HepG2 (cell line): ENCODE measurements around the gene CES5A. TPM values are rescaled to one million over a fixed set of nuclear protein-coding genes. Genes with fewer than 3 reads are reported as not detected.
A peak's percentile ranks its signal among the peaks of the same experiment; 100 is the strongest.

Source experiments
- BORCS8-MEF2B ChIP-seq: sonication (generic); formaldehyde crosslinking; IDR thresholded peaks from 2 replicates; pipeline ENCODE4 v1.8.0; 2022; ENCODE audit warnings: mild to moderate bottlenecking, missing genetic modification reagents
- FOXO1 ChIP-seq: sonication (generic); formaldehyde crosslinking; IDR thresholded peaks from 2 replicates; pipeline ENCODE4 v1.4.0; 2020; ENCODE audit warnings: missing genetic modification reagents
- GLI4 ChIP-seq: sonication (generic); formaldehyde crosslinking; IDR thresholded peaks from 2 replicates; pipeline ENCODE4 v1.5.1; 2020; ENCODE audit warnings: missing genetic modification reagents, mild to moderate bottlenecking, moderate library complexity, borderline replicate concordance
- HOXA7 ChIP-seq: sonication (generic); formaldehyde crosslinking; IDR thresholded peaks from 2 replicates; pipeline ENCODE4 v1.8.1; 2022; ENCODE audit warnings: mild to moderate bottlenecking, missing genetic modification reagents, moderate library complexity
- HOXD1 ChIP-seq: sonication (generic); formaldehyde crosslinking; IDR thresholded peaks from 2 replicates; pipeline ENCODE4 v1.5.0; 2020; ENCODE audit warnings: missing genetic modification reagents
- MZF1 ChIP-seq: sonication (generic); formaldehyde crosslinking; IDR thresholded peaks from 2 replicates; pipeline ENCODE4 v1.8.1; 2023; ENCODE audit warnings: mild to moderate bottlenecking, missing genetic modification reagents, borderline replicate concordance
- PLRG1 ChIP-seq: fragments of 450-650 bp; conservative IDR thresholded peaks from 2 replicates; pipeline ENCODE4 v1.6.1; 2016
- SRSF4 ChIP-seq: fragments of 200-400 bp; formaldehyde crosslinking; IDR thresholded peaks from one replicate; pipeline ENCODE4 v1.6.1; 2018; ENCODE audit warnings: mild to moderate bottlenecking, low read depth, low read length, moderate library complexity; ENCODE audit not compliant: poor library complexity, severe bottlenecking
- ZFP36L2 ChIP-seq: sonication (generic); formaldehyde crosslinking; IDR thresholded peaks from 2 replicates; pipeline ENCODE4 v1.4.0; 2020; ENCODE audit warnings: missing genetic modification reagents
- ZKSCAN1 ChIP-seq: fragments of 150-350 bp; IDR thresholded peaks from 2 replicates; pipeline ENCODE4 v1.6.1; 2014; ENCODE audit warnings: low read length
- ZMYM3 ChIP-seq: sonication (generic); formaldehyde crosslinking; IDR thresholded peaks from 2 replicates; pipeline ENCODE4 v1.5.1; 2020; ENCODE audit warnings: mild to moderate bottlenecking, missing genetic modification reagents
- ZMYM4 ChIP-seq: sonication (generic); formaldehyde crosslinking; IDR thresholded peaks from 2 replicates; pipeline ENCODE4 v1.8.1; 2023; ENCODE audit warnings: mild to moderate bottlenecking, missing genetic modification reagents
- ZNF337 ChIP-seq: sonication (generic); formaldehyde crosslinking; IDR thresholded peaks from 2 replicates; pipeline ENCODE4 v1.5.1; 2020; ENCODE audit warnings: missing genetic modification reagents, low read depth, mild to moderate bottlenecking, borderline replicate concordance
- ZNF354B ChIP-seq: sonication (generic); formaldehyde crosslinking; IDR thresholded peaks from 2 replicates; pipeline ENCODE4 v1.8.0; 2022; ENCODE audit warnings: mild to moderate bottlenecking, missing genetic modification reagents
- ZNF432 ChIP-seq: sonication (generic); formaldehyde crosslinking; IDR thresholded peaks from 2 replicates; pipeline ENCODE4 v1.5.0; 2020; ENCODE audit warnings: missing genetic modification reagents, mild to moderate bottlenecking, borderline replicate concordance
- ZNF589 ChIP-seq: sonication (generic); formaldehyde crosslinking; conservative IDR thresholded peaks from 2 replicates; pipeline ENCODE4 v1.8.0; 2022; ENCODE audit warnings: mild to moderate bottlenecking, moderate library complexity, missing genetic modification reagents
- polyA plus RNA-seq, 8 experiments: library from polyadenylated mRNA; depleted of rRNA in 3 of 8; stranded (reverse) in 7 of 8; unstranded in 1 of 8; fragments of >200 nt; fragmentation: Illumina TruSeq in 4 of 8; extraction: Trizol in 4 of 8; gene quantifications; 2 replicates each; pipeline versions ENCODE4 v1.2.1 to v1.2.3, GENCODE V29; 2011 to 2016; ENCODE audit warnings: low read depth in 4 of 8, missing spikeins in 1 of 8, mixed read lengths in 1 of 8; ENCODE audit not compliant: insufficient read depth in 1 of 8
- total RNA-seq, 5 experiments: library from RNA; depleted of rRNA; stranded (reverse); fragments of >200 nt; fragmentation: Illumina TruSeq; extraction: Trizol; gene quantifications; 2 replicates each; pipeline ENCODE4 v1.2.3, GENCODE V29; 2016; ENCODE audit warnings: low read depth in 1 of 5
- TF ChIP-seq, protein P1 (sequence below): sonication (generic); formaldehyde crosslinking; IDR thresholded peaks from 2 replicates; pipeline ENCODE4 v1.5.0; 2020; ENCODE audit warnings: missing genetic modification reagents, mild to moderate bottlenecking, borderline replicate concordance
- TF ChIP-seq, protein P2 (sequence below): sonication (generic); formaldehyde crosslinking; IDR thresholded peaks from 2 replicates; pipeline ENCODE4 v1.4.0; 2020; ENCODE audit warnings: missing genetic modification reagents, borderline replicate concordance
- TF ChIP-seq, protein P3 (sequence below): sonication (generic); formaldehyde crosslinking; IDR thresholded peaks from 2 replicates; pipeline ENCODE4 v1.4.0; 2020; ENCODE audit warnings: missing genetic modification reagents, borderline replicate concordance
- TF ChIP-seq, protein P4 (sequence below): sonication (generic); formaldehyde crosslinking; conservative IDR thresholded peaks from 2 replicates; pipeline ENCODE4 v1.4.0; 2020; ENCODE audit warnings: missing genetic modification reagents

The CES5A gene
- total and polyA plus RNA-seq, 2 of the 13 experiments (the other 11 are each of a cell fraction or from before 2014, with no cell fraction given) = not detected

DNA sequence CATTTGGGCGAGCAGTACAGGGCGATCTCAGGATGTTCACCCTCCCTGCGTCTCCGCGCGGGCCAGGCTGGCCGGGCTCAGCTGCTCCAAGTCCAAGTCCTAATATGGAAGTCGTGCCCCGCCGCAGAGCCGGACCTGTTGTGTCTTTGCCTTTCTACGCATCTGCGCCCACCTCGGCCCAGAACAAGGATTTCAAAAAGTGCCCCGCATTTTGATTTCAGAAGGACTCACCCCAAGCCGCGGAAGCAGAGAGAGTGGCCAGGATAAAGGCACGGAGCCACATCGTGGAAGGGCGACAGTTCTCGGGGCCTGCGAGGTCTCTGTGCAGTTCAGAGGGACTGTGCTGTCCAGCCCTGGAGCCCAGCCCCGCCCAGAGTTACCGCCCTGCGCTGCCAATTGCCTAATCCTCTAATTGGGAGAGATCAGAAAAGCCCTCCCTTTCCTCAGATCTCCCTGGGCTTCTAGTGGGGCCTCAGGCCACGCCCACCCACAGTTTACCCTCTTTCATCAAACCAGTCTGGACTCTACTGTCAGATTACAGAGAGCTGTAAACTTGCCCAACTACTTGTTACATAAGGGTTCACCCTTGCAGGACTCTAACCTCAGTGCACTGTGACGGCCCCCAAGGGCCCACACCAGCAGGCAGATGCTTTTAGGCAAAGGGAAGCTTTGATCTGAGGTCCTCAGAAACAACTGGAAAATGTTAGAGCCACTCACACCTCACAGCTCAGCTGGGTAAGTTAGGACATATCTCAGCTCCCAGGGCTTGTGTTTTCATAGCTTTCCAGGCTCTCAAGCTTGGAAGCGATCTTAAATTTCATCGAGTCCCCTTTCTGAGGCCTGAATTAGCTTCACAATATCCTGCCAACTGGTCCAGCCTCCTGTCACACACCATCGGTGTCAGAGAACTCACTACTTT, 42.1 kb downstream of the CES5A start, which contains the start of gene CES1 (continued):
- TF ChIP-seq ZNF337 (CRISPR knock-in tag) = 0 out of 2 replicates have a peak, but pooled peaks have one; percentile 62
- TF ChIP-seq, protein P1, sequence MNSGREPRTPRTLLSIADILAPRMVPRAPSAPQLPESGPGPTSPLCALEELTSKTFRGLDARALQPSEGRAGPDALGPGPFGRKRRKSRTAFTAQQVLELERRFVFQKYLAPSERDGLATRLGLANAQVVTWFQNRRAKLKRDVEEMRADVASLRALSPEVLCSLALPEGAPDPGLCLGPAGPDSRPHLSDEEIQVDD (CRISPR knock-in tag) = no peak
- TF ChIP-seq ZFP36L2 = no peak; the same call in 1 of the 2 replicates
- peak; percentile 70; the same call in 1 of the 2 replicates for TF ChIP-seq BORCS8-MEF2B
- no peak for TF ChIP-seq MZF1 (CRISPR knock-in tag)
- no peak for TF ChIP-seq ZNF354B
- TF ChIP-seq, protein P2, sequence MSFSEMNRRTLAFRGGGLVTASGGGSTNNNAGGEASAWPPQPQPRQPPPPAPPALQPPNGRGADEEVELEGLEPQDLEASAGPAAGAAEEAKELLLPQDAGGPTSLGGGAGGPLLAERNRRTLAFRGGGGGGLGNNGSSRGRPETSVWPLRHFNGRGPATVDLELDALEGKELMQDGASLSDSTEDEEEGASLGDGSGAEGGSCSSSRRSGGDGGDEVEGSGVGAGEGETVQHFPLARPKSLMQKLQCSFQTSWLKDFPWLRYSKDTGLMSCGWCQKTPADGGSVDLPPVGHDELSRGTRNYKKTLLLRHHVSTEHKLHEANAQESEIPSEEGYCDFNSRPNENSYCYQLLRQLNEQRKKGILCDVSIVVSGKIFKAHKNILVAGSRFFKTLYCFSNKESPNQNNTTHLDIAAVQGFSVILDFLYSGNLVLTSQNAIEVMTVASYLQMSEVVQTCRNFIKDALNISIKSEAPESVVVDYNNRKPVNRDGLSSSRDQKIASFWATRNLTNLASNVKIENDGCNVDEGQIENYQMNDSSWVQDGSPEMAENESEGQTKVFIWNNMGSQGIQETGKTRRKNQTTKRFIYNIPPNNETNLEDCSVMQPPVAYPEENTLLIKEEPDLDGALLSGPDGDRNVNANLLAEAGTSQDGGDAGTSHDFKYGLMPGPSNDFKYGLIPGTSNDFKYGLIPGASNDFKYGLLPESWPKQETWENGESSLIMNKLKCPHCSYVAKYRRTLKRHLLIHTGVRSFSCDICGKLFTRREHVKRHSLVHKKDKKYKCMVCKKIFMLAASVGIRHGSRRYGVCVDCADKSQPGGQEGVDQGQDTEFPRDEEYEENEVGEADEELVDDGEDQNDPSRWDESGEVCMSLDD (CRISPR knock-in tag) = 0 out of 2 replicates have a peak, but pooled peaks have one; percentile 51
- TF ChIP-seq ZNF589 (CRISPR knock-in tag) = no peak
- peak; percentile 13; the same call in 1 of the 2 replicates for TF ChIP-seq ZMYM3 (CRISPR knock-in tag)
- TF ChIP-seq SRSF4 = no peak
- no peak for TF ChIP-seq HOXA7
- TF ChIP-seq PLRG1 = no peak
- TF ChIP-seq, protein P3, sequence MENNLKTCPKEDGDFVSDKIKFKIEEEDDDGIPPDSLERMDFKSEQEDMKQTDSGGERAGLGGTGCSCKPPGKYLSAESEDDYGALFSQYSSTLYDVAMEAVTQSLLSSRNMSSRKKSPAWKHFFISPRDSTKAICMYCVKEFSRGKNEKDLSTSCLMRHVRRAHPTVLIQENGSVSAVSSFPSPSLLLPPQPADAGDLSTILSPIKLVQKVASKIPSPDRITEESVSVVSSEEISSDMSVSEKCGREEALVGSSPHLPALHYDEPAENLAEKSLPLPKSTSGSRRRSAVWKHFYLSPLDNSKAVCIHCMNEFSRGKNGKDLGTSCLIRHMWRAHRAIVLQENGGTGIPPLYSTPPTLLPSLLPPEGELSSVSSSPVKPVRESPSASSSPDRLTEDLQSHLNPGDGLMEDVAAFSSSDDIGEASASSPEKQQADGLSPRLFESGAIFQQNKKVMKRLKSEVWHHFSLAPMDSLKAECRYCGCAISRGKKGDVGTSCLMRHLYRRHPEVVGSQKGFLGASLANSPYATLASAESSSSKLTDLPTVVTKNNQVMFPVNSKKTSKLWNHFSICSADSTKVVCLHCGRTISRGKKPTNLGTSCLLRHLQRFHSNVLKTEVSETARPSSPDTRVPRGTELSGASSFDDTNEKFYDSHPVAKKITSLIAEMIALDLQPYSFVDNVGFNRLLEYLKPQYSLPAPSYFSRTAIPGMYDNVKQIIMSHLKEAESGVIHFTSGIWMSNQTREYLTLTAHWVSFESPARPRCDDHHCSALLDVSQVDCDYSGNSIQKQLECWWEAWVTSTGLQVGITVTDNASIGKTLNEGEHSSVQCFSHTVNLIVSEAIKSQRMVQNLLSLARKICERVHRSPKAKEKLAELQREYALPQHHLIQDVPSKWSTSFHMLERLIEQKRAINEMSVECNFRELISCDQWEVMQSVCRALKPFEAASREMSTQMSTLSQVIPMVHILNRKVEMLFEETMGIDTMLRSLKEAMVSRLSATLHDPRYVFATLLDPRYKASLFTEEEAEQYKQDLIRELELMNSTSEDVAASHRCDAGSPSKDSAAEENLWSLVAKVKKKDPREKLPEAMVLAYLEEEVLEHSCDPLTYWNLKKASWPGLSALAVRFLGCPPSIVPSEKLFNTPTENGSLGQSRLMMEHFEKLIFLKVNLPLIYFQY = no peak
- no peak for TF ChIP-seq ZKSCAN1
- peak; percentile 62; the same call in 1 of the 2 replicates for TF ChIP-seq FOXO1 (CRISPR knock-in tag)
- no peak for TF ChIP-seq ZNF432 (CRISPR knock-in tag)
- TF ChIP-seq, protein P4, sequence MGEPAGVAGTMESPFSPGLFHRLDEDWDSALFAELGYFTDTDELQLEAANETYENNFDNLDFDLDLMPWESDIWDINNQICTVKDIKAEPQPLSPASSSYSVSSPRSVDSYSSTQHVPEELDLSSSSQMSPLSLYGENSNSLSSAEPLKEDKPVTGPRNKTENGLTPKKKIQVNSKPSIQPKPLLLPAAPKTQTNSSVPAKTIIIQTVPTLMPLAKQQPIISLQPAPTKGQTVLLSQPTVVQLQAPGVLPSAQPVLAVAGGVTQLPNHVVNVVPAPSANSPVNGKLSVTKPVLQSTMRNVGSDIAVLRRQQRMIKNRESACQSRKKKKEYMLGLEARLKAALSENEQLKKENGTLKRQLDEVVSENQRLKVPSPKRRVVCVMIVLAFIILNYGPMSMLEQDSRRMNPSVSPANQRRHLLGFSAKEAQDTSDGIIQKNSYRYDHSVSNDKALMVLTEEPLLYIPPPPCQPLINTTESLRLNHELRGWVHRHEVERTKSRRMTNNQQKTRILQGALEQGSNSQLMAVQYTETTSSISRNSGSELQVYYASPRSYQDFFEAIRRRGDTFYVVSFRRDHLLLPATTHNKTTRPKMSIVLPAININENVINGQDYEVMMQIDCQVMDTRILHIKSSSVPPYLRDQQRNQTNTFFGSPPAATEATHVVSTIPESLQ = no peak
- no peak for TF ChIP-seq HOXD1
- TF ChIP-seq GLI4 = peak; percentile 76; the same call in 1 of the 2 replicates
- TF ChIP-seq ZMYM4 = peak; percentile 73
